Panc1 (cell line): Measurements from ENCODE around the gene FLYWCH1. TPM values are rescaled to one million over a fixed set of nuclear protein-coding genes. Genes with fewer than 3 reads are reported as not detected.
A peak's percentile ranks its signal among the peaks of the same experiment; 100 is the strongest.

ENCODE experiments used
- ATAC-seq: fragments of 200-7000 bp; cut with Tn5 transposase; 2 replicates; pipeline ENCODE4 v1.9.1; 2020; ENCODE audit warnings: mild to moderate bottlenecking, moderate library complexity
- BruUV-seq: library from RNA; stranded (reverse); fragments of 400-500 nt; replicated peaks from 2 replicates; lab custom pipeline; 2021; lab: Mats Ljungman, UMichigan
- CTCF ChIA-PET: fragments of 300-600 bp; sonication (Branson Sonifier 250); formaldehyde crosslinking; loops from one replicate; lab custom pipeline; 2022; ENCODE audit warnings: antibody characterized with exemption; lab: Charles Lee
- POLR2A ChIA-PET: fragments of 300-600 bp; sonication (Branson Sonifier 250); formaldehyde crosslinking; loops from one replicate; lab custom pipeline; 2022; ENCODE audit warnings: antibody characterized with exemption; lab: Charles Lee
- DNase-seq: peaks from one replicate; pipeline ENCODE4 v3.0.0-alpha.2; 2010; ENCODE audit warnings: low read depth, low spot score
- H3K27ac ChIP-seq: 2 replicates; pipeline ENCODE4 v1.5.1; 2011; ENCODE audit warnings: mild to moderate bottlenecking, low read length, inconsistent platforms
- H3K27me3 ChIP-seq: fragments of 200-500 bp; sonication (Bioruptor generic); 2 replicates; pipeline ENCODE4 v1.6.0; 2014; ENCODE audit warnings: low read length, inconsistent platforms; ENCODE audit not compliant: control insufficient read depth, insufficient read depth
- H3K36me3 ChIP-seq: fragments of 200-500 bp; sonication (Bioruptor generic); 2 replicates; pipeline ENCODE4 v1.5.1; 2014; ENCODE audit warnings: inconsistent platforms, mild to moderate bottlenecking, low read length, moderate library complexity; ENCODE audit not compliant: control insufficient read depth, insufficient read depth
- H3K4me1 ChIP-seq: 2 replicates; pipeline ENCODE4 v1.5.1; 2011; ENCODE audit warnings: inconsistent platforms, mild to moderate bottlenecking, low read length, moderate library complexity; ENCODE audit not compliant: control insufficient read depth, insufficient read depth
- H3K4me3 ChIP-seq, 2 experiments: 2 replicates each; pipeline ENCODE4 v1.5.1; 2011 to 2012; ENCODE audit warnings: low read depth in 2 of 2, low read length in 2 of 2, mild to moderate bottlenecking in 2 of 2, inconsistent platforms in 1 of 2, moderate library complexity in 1 of 2
- H3K9me3 ChIP-seq: fragments of 200-500 bp; sonication (Bioruptor generic); 2 replicates; pipeline ENCODE4 v1.5.1; 2014; ENCODE audit warnings: low read depth, mild to moderate bottlenecking, inconsistent platforms, low read length, moderate library complexity; ENCODE audit not compliant: control insufficient read depth, insufficient read depth
- POLR2AphosphoS5 ChIP-seq: IDR thresholded peaks from 2 replicates; pipeline ENCODE4 v1.6.1; 2012; ENCODE audit warnings: mild to moderate bottlenecking, low read depth, low read length, moderate library complexity
- REST ChIP-seq, 2 experiments: IDR thresholded peaks; 2 replicates each; pipeline ENCODE4 v1.6.1; 2011 to 2012; ENCODE audit warnings: low read depth in 2 of 2, control low read depth in 1 of 2, low read length in 1 of 2, mild to moderate bottlenecking in 1 of 2, moderate library complexity in 1 of 2; ENCODE audit not compliant: insufficient read depth in 1 of 2
- SIN3A ChIP-seq: IDR thresholded peaks from 2 replicates; pipeline ENCODE4 v1.6.1; 2012; ENCODE audit warnings: low read depth, mild to moderate bottlenecking, low read length, moderate library complexity, borderline replicate concordance; ENCODE audit not compliant: insufficient read depth
- TCF7L2 ChIP-seq: IDR thresholded peaks from 2 replicates; pipeline ENCODE4 v1.6.1; 2011; ENCODE audit warnings: mild to moderate bottlenecking, low read depth, low read length, inconsistent platforms
- in situ Hi-C: cut with HindIII; loops from 2 replicates; pipeline ENCODE4 v1.10.0; 2016; ENCODE audit warnings: low sequenced_read_pairs, low pct_unique_long_range_greater_than_20kb
- intact Hi-C: fragments of 100-400 bp; cut with micrococcal nuclease; formaldehyde crosslinking; loops from one replicate; pipeline ENCODE4 v1.10.0; 2022; ENCODE audit not compliant: unreplicated experiment
- total RNA-seq: library from RNA; stranded (reverse); gene quantifications from one replicate; pipeline ENCODE4 v1.2.1, GENCODE V29; 2021; ENCODE audit not compliant: unreplicated experiment
- TF ChIP-seq, protein P1 (sequence below): fragments of 450-650 bp; IDR thresholded peaks from 2 replicates; pipeline ENCODE4 v1.5.1; 2017; ENCODE audit warnings: mild to moderate bottlenecking

The FLYWCH1 gene
- total RNA-seq, 1 experiment from 2014 or later = 67.9 TPM

DNA sequence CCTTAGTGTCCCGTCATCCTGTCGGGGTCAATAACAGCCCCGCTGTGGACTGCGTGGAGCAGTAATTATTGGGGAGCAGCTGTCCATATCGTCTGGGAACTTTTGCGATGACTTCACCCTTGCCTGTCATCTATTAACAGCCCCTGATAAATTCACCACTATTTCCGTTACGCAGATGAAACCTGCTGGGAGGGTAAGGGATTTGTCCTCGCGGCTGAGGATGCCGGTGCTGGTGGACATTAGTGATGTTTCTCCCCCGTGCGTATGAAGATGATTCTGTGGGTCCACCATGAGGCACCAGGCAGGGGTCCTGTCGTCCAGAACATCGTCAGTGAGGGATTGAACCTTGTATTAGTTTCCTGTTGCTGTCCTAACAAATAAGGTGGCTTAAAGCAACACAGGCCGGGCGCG, 27.7 kb upstream of the FLYWCH1 start:
- POLR2A ChIA-PET = interaction anchor here (0.7 kb wide), 1 partner anchor 21 kb away, joined by 5 read pairs; no protein-coding TSS in a partner anchor
- in situ Hi-C loops = no loop called here

GRCh38 chr16:2894231-2894630, 17.5 kb upstream of the FLYWCH1 start:
- Histone ChIP-seq H3K4me1 (no peaks in the 10 kb centered on the region; the same call in 1 of the 2 replicates), H3K36me3 (no peaks in the 10 kb centered on the region), H3K4me3 (no peak overlapping the region), H3K27ac (no peak overlapping the region), H3K9me3 (no peaks in the 10 kb centered on the region), H3K27me3 (no peaks in the 10 kb centered on the region)
- TF ChIP-seq TCF7L2 = no peak
- TF ChIP-seq POLR2AphosphoS5 = no peak
- TF ChIP-seq, protein P1, sequence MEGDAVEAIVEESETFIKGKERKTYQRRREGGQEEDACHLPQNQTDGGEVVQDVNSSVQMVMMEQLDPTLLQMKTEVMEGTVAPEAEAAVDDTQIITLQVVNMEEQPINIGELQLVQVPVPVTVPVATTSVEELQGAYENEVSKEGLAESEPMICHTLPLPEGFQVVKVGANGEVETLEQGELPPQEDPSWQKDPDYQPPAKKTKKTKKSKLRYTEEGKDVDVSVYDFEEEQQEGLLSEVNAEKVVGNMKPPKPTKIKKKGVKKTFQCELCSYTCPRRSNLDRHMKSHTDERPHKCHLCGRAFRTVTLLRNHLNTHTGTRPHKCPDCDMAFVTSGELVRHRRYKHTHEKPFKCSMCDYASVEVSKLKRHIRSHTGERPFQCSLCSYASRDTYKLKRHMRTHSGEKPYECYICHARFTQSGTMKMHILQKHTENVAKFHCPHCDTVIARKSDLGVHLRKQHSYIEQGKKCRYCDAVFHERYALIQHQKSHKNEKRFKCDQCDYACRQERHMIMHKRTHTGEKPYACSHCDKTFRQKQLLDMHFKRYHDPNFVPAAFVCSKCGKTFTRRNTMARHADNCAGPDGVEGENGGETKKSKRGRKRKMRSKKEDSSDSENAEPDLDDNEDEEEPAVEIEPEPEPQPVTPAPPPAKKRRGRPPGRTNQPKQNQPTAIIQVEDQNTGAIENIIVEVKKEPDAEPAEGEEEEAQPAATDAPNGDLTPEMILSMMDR = no peak
- TF ChIP-seq SIN3A = no peak
- TF ChIP-seq REST (IDR thresholded peaks at IDR 0.05; ENCODE audit: insufficient read depth in 1 of 2, low read depth in 2 of 2, low read length in 1 of 2) = no peak
- POLR2A ChIA-PET = no interaction called here
- DNase-seq = no peak
- in situ Hi-C loops = no loop called here
- BruUV-seq = no TSS peak
- ATAC-seq = no peak
- intact Hi-C loops = no loop called here
- CTCF ChIA-PET = no interaction called here

More for the DNA sequence above, 27.7 kb upstream of the FLYWCH1 start:
- CTCF ChIA-PET = interaction anchor here (0.5 to 0.6 kb wide), 2 partner anchors 8 to 22 kb away, joined by 3 to 4 read pairs; no protein-coding TSS in a partner anchor
- Histone ChIP-seq H3K27ac (peak overlapping the region; percentile 84), H3K4me1 (peaks cover 3% of the 10 kb centered on the region; the same call in 1 of the 2 replicates), H3K36me3 (no peaks in the 10 kb centered on the region; the same call in 1 of the 2 replicates), H3K9me3 (peaks cover 6% of the 10 kb centered on the region; the same call in 1 of the 2 replicates), H3K27me3 (no peaks in the 10 kb centered on the region), H3K4me3 (peak overlapping the region; percentile 76 to 81)
- intact Hi-C loops = no loop called here
- no TSS peak for BruUV-seq
- DNase-seq (no peak), ATAC-seq (no peak)
- TF ChIP-seq, protein P1 = no peak
- no peak for TF ChIP-seq POLR2AphosphoS5
- no peak for TF ChIP-seq SIN3A
- no peak for TF ChIP-seq TCF7L2
- no peak for TF ChIP-seq REST (IDR thresholded peaks at IDR 0.05; ENCODE audit: insufficient read depth in 1 of 2, low read depth in 2 of 2, low read length in 1 of 2)
